ENCODE results near the gene CCSER1. TPM values are rescaled to one million over a fixed set of nuclear protein-coding genes. Genes with fewer than 3 reads are reported as not detected.

Gene CCSER1
- total RNA-seq, 1 experiment from 2014 or later, result 4.1 TPM

- ChIA-PET CTCF (no interaction called here), POLR2A (no interaction called here)
- Mint-ChIP-seq H3K4me1 (ENCODE audit: low read depth, unreplicated experiment) (no peaks in the 10 kb centered on the region), H3K4me3 (ENCODE audit: unreplicated experiment) (no peak overlapping the region), H3K27me3 (ENCODE audit: insufficient read depth, unreplicated experiment) (no peaks in the 10 kb centered on the region), H3K9me3 (ENCODE audit: unreplicated experiment) (no peaks in the 10 kb centered on the region), H3K27ac (ENCODE audit: unreplicated experiment) (no peak overlapping the region), H3K36me3 (ENCODE audit: insufficient read depth, unreplicated experiment) (no peaks in the 10 kb centered on the region)
- intact Hi-C loops (cut with micrococcal nuclease; ENCODE audit: unreplicated experiment), result no loop called here
- BruUV-seq (replicated peaks), result no TSS peak
- no peaks in the 10 kb centered on the region for H3K36me3 ChIP-seq (ENCODE audit: control insufficient read depth, insufficient read depth, low read length)
- no peaks in the 10 kb centered on the region for H3K4me1 ChIP-seq
- H3K9me3 ChIP-seq, result no peaks in the 10 kb centered on the region
- H3K4me3 ChIP-seq (ENCODE audit: low read depth, low read length), result no peak overlapping the region
- DNase-seq, result no peak
- TF ChIP-seq CTCF (IDR thresholded peaks at IDR 0.05; ENCODE audit: insufficient read depth in 1 of 2, low read depth in 1 of 2, low read length in 1 of 2, severe bottlenecking in 1 of 2, unreplicated experiment in 1 of 2), result no peak
- H3K27me3 ChIP-seq (replicated peaks; ENCODE audit: control insufficient read depth, insufficient read depth, low read length), result no peaks in the 10 kb centered on the region
Measured at GRCh38 chr4:91485415-91485814, 1358.2 kb downstream of the CCSER1 start.

GRCh38 chr4:91488946-91489345, 1361.8 kb downstream of the CCSER1 start:
- Histone ChIP-seq H3K4me1 (no peaks in the 10 kb centered on the region), H3K36me3 (ENCODE audit: control insufficient read depth, insufficient read depth, low read length) (no peaks in the 10 kb centered on the region), H3K9me3 (no peaks in the 10 kb centered on the region), H3K4me3 (ENCODE audit: low read depth, low read length) (no peak overlapping the region), H3K27me3 (replicated peaks; ENCODE audit: control insufficient read depth, insufficient read depth, low read length) (no peaks in the 10 kb centered on the region)
- Mint-ChIP-seq H3K9me3 (ENCODE audit: unreplicated experiment) (no peaks in the 10 kb centered on the region), H3K27me3 (ENCODE audit: insufficient read depth, unreplicated experiment) (no peaks in the 10 kb centered on the region), H3K27ac (ENCODE audit: unreplicated experiment) (no peak overlapping the region), H3K4me1 (ENCODE audit: low read depth, unreplicated experiment) (no peaks in the 10 kb centered on the region), H3K4me3 (ENCODE audit: unreplicated experiment) (no peak overlapping the region), H3K36me3 (ENCODE audit: insufficient read depth, unreplicated experiment) (no peaks in the 10 kb centered on the region)
- DNase-seq, result no peak
- no TSS peak for BruUV-seq (replicated peaks)
- intact Hi-C loops (cut with micrococcal nuclease; ENCODE audit: unreplicated experiment), result no loop called here
- no peak for TF ChIP-seq CTCF (IDR thresholded peaks at IDR 0.05; ENCODE audit: insufficient read depth in 1 of 2, low read depth in 1 of 2, low read length in 1 of 2, severe bottlenecking in 1 of 2, unreplicated experiment in 1 of 2)
- POLR2A ChIA-PET, result no interaction called here
- CTCF ChIA-PET, result no interaction called here

- no peak for DNase-seq
- H3K9me3 Mint-ChIP-seq (ENCODE audit: unreplicated experiment), result no peaks in the 10 kb centered on the region
- no peak overlapping the region for H3K27ac Mint-ChIP-seq (ENCODE audit: unreplicated experiment)
- TF ChIP-seq CTCF (IDR thresholded peaks at IDR 0.05; ENCODE audit: insufficient read depth in 1 of 2, low read depth in 1 of 2, low read length in 1 of 2, severe bottlenecking in 1 of 2, unreplicated experiment in 1 of 2), result no peak
- ChIA-PET POLR2A (no interaction called here), CTCF (no interaction called here)
- no peaks in the 10 kb centered on the region for H3K4me1 Mint-ChIP-seq (ENCODE audit: low read depth, unreplicated experiment)
- intact Hi-C loops (cut with micrococcal nuclease; ENCODE audit: unreplicated experiment), result no loop called here
- no peaks in the 10 kb centered on the region for H3K36me3 Mint-ChIP-seq (ENCODE audit: insufficient read depth, unreplicated experiment)
- Histone ChIP-seq H3K9me3 (no peaks in the 10 kb centered on the region; the same call in 1 of the 2 replicates), H3K36me3 (ENCODE audit: control insufficient read depth, insufficient read depth, low read length) (no peaks in the 10 kb centered on the region), H3K4me3 (ENCODE audit: low read depth, low read length) (no peak overlapping the region), H3K4me1 (no peaks in the 10 kb centered on the region), H3K27me3 (replicated peaks; ENCODE audit: control insufficient read depth, insufficient read depth, low read length) (no peaks in the 10 kb centered on the region)
- H3K4me3 Mint-ChIP-seq (ENCODE audit: unreplicated experiment), result no peak overlapping the region
- H3K27me3 Mint-ChIP-seq (ENCODE audit: insufficient read depth, unreplicated experiment), result no peaks in the 10 kb centered on the region
- BruUV-seq (replicated peaks), result no TSS peak
Measured at GRCh38 chr4:91497892-91498291, 1370.7 kb downstream of the CCSER1 start.

Data from Caco-2 (cell line).